HG03354 (cell line): ENCODE measurements around the gene TPSG1.
"Not testable (repeated sequence)": the region's sequence is repeated elsewhere in the genome, so short reads cannot be mapped to it uniquely, and the experiment has no call there.

Experiments
- ATAC-seq: cut with Tn5 transposase; IDR thresholded peaks from one replicate; pipeline ENCODE4 v1.9.1; 2021; ENCODE audit warnings: mild to moderate bottlenecking; ENCODE audit not compliant: unreplicated experiment, poor library complexity, severe bottlenecking

Gene TPSG1

GRCh38 chr16:1257561-1258224, 32.6 kb upstream of the TPSG1 start:
- no peak for ATAC-seq

GRCh38 chr16:1256874-1257322, 31.8 kb upstream of the TPSG1 start:
- no peak for ATAC-seq

- not testable (repeated sequence) for ATAC-seq
Measured at GRCh38 chr16:1256296-1256873, 31.3 kb upstream of the TPSG1 start.

- not testable (repeated sequence) for ATAC-seq
Measured at GRCh38 chr16:1255276-1256122, 30.4 kb upstream of the TPSG1 start, which contains the start of gene TPSD1. Gene TPSD1 (plus strand): TSS chr16:1256069. CDS start chr16:1256281, 212 bp downstream.

GRCh38 chr16:1254821-1255220, 29.8 kb upstream of the TPSG1 start:
- not testable (repeated sequence) for ATAC-seq

- ATAC-seq, result not testable (repeated sequence)
Measured at GRCh38 chr16:1253701-1254364, 28.8 kb upstream of the TPSG1 start.

GRCh38 chr16:1249031-1249755, 24.1 kb upstream of the TPSG1 start:
- not testable (repeated sequence) for ATAC-seq

GRCh38 chr16:1247903-1248537, 23.0 kb upstream of the TPSG1 start:
- not testable (repeated sequence) for ATAC-seq

- ATAC-seq, result no peak
Measured at GRCh38 chr16:1245452-1246020, 20.5 kb upstream of the TPSG1 start.

GRCh38 chr16:1244881-1245280, 19.8 kb upstream of the TPSG1 start:
- no peak for ATAC-seq

GRCh38 chr16:1243907-1244850, 19.1 kb upstream of the TPSG1 start:
- not testable (repeated sequence) for ATAC-seq

- ATAC-seq, result not testable (repeated sequence)
Measured at GRCh38 chr16:1243363-1243762, 18.3 kb upstream of the TPSG1 start.

GRCh38 chr16:1241081-1241480, 16.0 kb upstream of the TPSG1 start:
- not testable (repeated sequence) for ATAC-seq

GRCh38 chr16:1240436-1240835, 15.4 kb upstream of the TPSG1 start, which contains the start of gene TPSAB1:
Gene TPSAB1 (plus strand): TSS chr16:1240705. CDS start chr16:1240939, 234 bp downstream.
- not testable (repeated sequence) for ATAC-seq

- ATAC-seq, result not testable (repeated sequence)
Measured at GRCh38 chr16:1239575-1239974, 14.5 kb upstream of the TPSG1 start.

- not testable (repeated sequence) for ATAC-seq
Measured at GRCh38 chr16:1238909-1239308, 13.8 kb upstream of the TPSG1 start.

GRCh38 chr16:1237990-1238389, 12.9 kb upstream of the TPSG1 start:
- no peak for ATAC-seq
